SU-DHL-6 (cell line): ENCODE results near the gene NEMF.

Experiments
- H2AFZ ChIP-seq: fragments of 200-600 bp; sonication (generic); 2 replicates; pipeline ENCODE4 v1.6.1; 2014; ENCODE audit warnings: low read depth, mild to moderate bottlenecking, moderate library complexity, mixed read lengths, antibody characterized with exemption, low read length; ENCODE audit not compliant: severe bottlenecking
- H3F3A ChIP-seq: fragments of 200-600 bp; shearing (Covaris generic); 2 replicates; pipeline ENCODE4 v1.6.0; 2016; ENCODE audit warnings: antibody characterized with exemption, mild to moderate bottlenecking; ENCODE audit not compliant: insufficient read depth
- H3K27ac ChIP-seq: fragments of 200-600 bp; sonication (generic); 2 replicates; pipeline ENCODE4 v1.5.1; 2016; ENCODE audit warnings: low read depth, mild to moderate bottlenecking, low read length, moderate library complexity, mixed read lengths
- H3K27me3 ChIP-seq: fragments of 200-600 bp; sonication (generic), shearing (Covaris generic); 2 replicates; pipeline ENCODE4 v1.6.0; 2014; ENCODE audit warnings: mild to moderate bottlenecking, low read length
- H3K36me3 ChIP-seq: fragments of 200-600 bp; sonication (generic); 2 replicates; pipeline ENCODE4 v1.6.1; 2014; ENCODE audit warnings: mild to moderate bottlenecking, low read length, mixed read lengths
- H3K4me2 ChIP-seq: fragments of 300-600, 200-600 bp; shearing (Covaris generic), sonication (generic); 2 replicates; pipeline ENCODE4 v1.6.0; 2014; ENCODE audit warnings: low read length, low read depth, mild to moderate bottlenecking; ENCODE audit not compliant: poor library complexity, severe bottlenecking
- H3K4me3 ChIP-seq: fragments of 200-600 bp; sonication (generic); 2 replicates; pipeline ENCODE4 v1.5.1; 2014; ENCODE audit warnings: antibody characterized with exemption, low read length, mild to moderate bottlenecking, mixed read lengths; ENCODE audit not compliant: insufficient read depth, poor library complexity, severe bottlenecking
- H3K79me2 ChIP-seq: fragments of 200-600 bp; sonication (generic); 2 replicates; pipeline ENCODE4 v1.6.1; 2014; ENCODE audit warnings: mild to moderate bottlenecking, low read length, moderate library complexity; ENCODE audit not compliant: insufficient read depth
- H3K9ac ChIP-seq: fragments of 200-600 bp; sonication (generic); 2 replicates; pipeline ENCODE4 v1.7.0; 2014; ENCODE audit warnings: mild to moderate bottlenecking, low read length
- H3K9me2 ChIP-seq: fragments of 200-600 bp; sonication (generic); replicated peaks from 2 replicates; pipeline ENCODE4 v1.6.1; 2014; ENCODE audit warnings: low read length; ENCODE audit not compliant: insufficient read depth
- H3K9me3 ChIP-seq: fragments of 200-600 bp; sonication (generic); 2 replicates; pipeline ENCODE4 v1.6.1; 2014; ENCODE audit warnings: low read length, mixed read lengths; ENCODE audit not compliant: insufficient read depth
- H4K20me1 ChIP-seq: fragments of 200-600 bp; sonication (generic); 2 replicates; pipeline ENCODE4 v1.6.1; 2014; ENCODE audit warnings: low read depth, mild to moderate bottlenecking, antibody characterized with exemption, low read length, moderate library complexity, mixed read lengths
- CTCF ChIP-seq: fragments of 200-600 bp; sonication (generic); IDR thresholded peaks from one replicate; pipeline ENCODE4 v1.5.1; 2017; ENCODE audit warnings: antibody characterized with exemption, mild to moderate bottlenecking, low read length, moderate library complexity; ENCODE audit not compliant: insufficient read depth, poor library complexity, severe bottlenecking
- EZH2phosphoT487 ChIP-seq: fragments of 200-600 bp; sonication (generic), shearing (Covaris generic); conservative IDR thresholded peaks from 2 replicates; pipeline ENCODE4 v1.6.1; 2018; ENCODE audit warnings: mild to moderate bottlenecking, antibody characterized with exemption, low read length, moderate library complexity, mixed read lengths

Gene NEMF

GRCh38 chr14:49849213-49849847 lies 3.3 kb downstream of the NEMF start:
- H3K9ac ChIP-seq = no peak overlapping the region
- TF ChIP-seq CTCF = no peak
- no peak for TF ChIP-seq EZH2phosphoT487
- no peaks in the 10 kb centered on the region for H3K9me3 ChIP-seq
- H4K20me1 ChIP-seq = no peaks in the 10 kb centered on the region
- no peaks in the 10 kb centered on the region for H3K27me3 ChIP-seq
- no peak overlapping the region for H3K4me3 ChIP-seq
- peaks cover 32% of the 10 kb centered on the region for H3K36me3 ChIP-seq
- H3K4me2 ChIP-seq = no peak overlapping the region
- H3F3A ChIP-seq = no peaks in the 10 kb centered on the region; the same call in 1 of the 2 replicates
- peaks cover 29% of the 10 kb centered on the region for H3K79me2 ChIP-seq
- H3K9me2 ChIP-seq = no peaks in the 10 kb centered on the region
- H2AFZ ChIP-seq = no peak overlapping the region
- H3K27ac ChIP-seq = no peak overlapping the region

- no peak overlapping the region for H3K4me3 ChIP-seq
- TF ChIP-seq EZH2phosphoT487 (no peak), CTCF (no peak)
- H3K36me3 ChIP-seq = peaks cover 61% of the 10 kb centered on the region
- no peak overlapping the region for H2AFZ ChIP-seq
- no peak overlapping the region for H3K9ac ChIP-seq
- H3K27me3 ChIP-seq = no peaks in the 10 kb centered on the region
- H3K4me2 ChIP-seq = no peak overlapping the region
- 0 out of 2 replicates have a peak, but pooled peaks cover 5% of the 10 kb centered on the region for H3F3A ChIP-seq
- no peaks in the 10 kb centered on the region for H3K9me2 ChIP-seq
- H3K27ac ChIP-seq = no peak overlapping the region
- H4K20me1 ChIP-seq = no peaks in the 10 kb centered on the region
- no peaks in the 10 kb centered on the region for H3K9me3 ChIP-seq
- H3K79me2 ChIP-seq = no peaks in the 10 kb centered on the region
Observed at GRCh38 chr14:49828640-49829039, 23.9 kb downstream of the NEMF start.

- no peak overlapping the region for H3K4me3 ChIP-seq
- H3K9me2 ChIP-seq = no peaks in the 10 kb centered on the region
- no peaks in the 10 kb centered on the region for H3K79me2 ChIP-seq
- TF ChIP-seq EZH2phosphoT487 = no peak
- TF ChIP-seq CTCF = no peak
- H3K9ac ChIP-seq = no peak overlapping the region
- H3K27ac ChIP-seq = no peak overlapping the region
- H3K9me3 ChIP-seq = no peaks in the 10 kb centered on the region
- no peak overlapping the region for H2AFZ ChIP-seq
- H4K20me1 ChIP-seq = no peaks in the 10 kb centered on the region
- peaks cover 29% of the 10 kb centered on the region for H3K36me3 ChIP-seq
- H3F3A ChIP-seq = no peaks in the 10 kb centered on the region
- no peak overlapping the region for H3K4me2 ChIP-seq
- H3K27me3 ChIP-seq = no peaks in the 10 kb centered on the region
Observed at GRCh38 chr14:49820176-49820575, 32.4 kb downstream of the NEMF start.
